Measurements from ENCODE around the gene HOXC12. TPM values are rescaled to one million over a fixed set of nuclear protein-coding genes. Genes with fewer than 3 reads are reported as not detected.

The HOXC12 gene
- total and polyA plus RNA-seq, 11 donors: not detected

GRCh38 chr12:54004841-54005530 lies 50.3 kb downstream of the HOXC12 start:
- Histone ChIP-seq H3K27me3 (peaks cover 70 to 100% (median 96%) of the 10 kb centered on the region in 9 donors), H3K36me3 (no peaks in the 10 kb centered on the region), H3K27ac (no peak overlapping the region), H3K4me1 (peaks cover 0 to 27% (median 17%) of the 10 kb centered on the region in 12 donors), H3K9me3 (no peaks in the 10 kb centered on the region), H3K4me3 (no peak overlapping the region)
- intact Hi-C loops (cut with DNase I): loop anchor here in 4 of 10 donors (5.0 to 10.0 kb wide), 2 partner anchors 187 to 370 kb away; no protein-coding TSS in a partner anchor
- TF ChIP-seq CTCF (IDR thresholded peaks at IDR 0.05) (no peak), POLR2A (IDR thresholded peaks at IDR 0.05) (no peak)
- WGBS, 4 donors: 11 to 23% (median 16%) methylated on average over 31 of the region's 31 CpGs
- DNase-seq (no peak), ATAC-seq (no peak)

DNA sequence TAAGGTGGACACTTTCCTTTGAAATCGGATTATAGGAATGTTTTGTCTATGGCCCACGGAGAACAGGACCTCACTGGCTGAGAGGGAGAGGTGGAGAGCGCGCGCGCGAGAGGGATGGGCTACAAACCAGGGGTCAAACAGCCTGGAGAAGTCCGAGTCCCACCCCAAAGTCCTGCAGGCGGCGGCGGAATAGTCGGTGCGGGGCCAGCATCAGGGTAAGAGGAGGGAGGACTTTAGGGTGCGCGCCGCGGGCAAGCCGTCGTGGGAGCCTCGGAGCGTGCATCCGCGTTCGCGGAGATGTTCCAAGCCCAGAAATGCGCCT lies 50.8 kb downstream of the HOXC12 start:
- DNase-seq: no peak
- WGBS, 4 donors: 5 to 10% (median 6%) methylated on average over 25 to 26 of the region's 26 CpGs

DNA sequence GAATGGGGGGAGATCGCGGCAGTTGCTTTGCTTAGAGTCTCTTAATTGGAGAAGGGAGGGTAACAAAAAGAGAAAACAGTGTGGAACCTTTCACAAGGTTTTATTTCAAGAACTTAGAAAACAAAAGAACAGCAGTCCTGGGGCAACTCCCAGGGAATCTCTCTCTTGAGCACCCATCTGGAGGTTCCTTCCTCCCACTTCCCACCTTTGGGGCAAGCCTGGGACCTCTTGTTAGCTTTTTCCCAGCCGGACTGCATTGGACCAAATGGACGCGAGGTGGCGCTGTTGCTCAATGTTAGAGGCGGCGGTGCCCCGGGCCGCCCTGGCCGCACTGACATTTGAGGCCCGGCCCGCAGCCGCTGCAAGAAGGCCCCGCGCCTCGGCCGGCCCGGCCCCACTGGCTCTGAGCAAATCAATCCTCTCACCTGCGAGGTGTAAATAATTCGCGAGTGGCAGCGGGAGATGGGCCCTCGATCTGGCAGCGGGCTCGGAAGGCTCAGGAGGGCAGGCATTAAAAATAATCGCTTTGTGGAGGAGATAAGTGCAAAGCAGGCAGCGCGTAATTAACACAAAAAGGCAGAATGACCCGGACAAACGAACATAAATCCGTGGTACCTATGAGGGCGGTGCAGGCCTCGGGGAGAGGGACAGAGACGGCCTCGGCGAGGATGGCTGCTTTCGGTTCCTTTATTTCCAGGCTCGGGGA lies 51.3 kb downstream of the HOXC12 start:
- ATAC-seq (peak; percentile 68 to 92 (median 89)), DNase-seq (peak; percentile 78 to 93 (median 85))
- H3K36me3 ChIP-seq: no peaks in the 10 kb centered on the region
- TF ChIP-seq CTCF (IDR thresholded peaks at IDR 0.05) (peak; percentile 84 to 96 (median 94)), POLR2A (IDR thresholded peaks at IDR 0.05) (no peak)
- H3K4me1 ChIP-seq: peaks cover 0 to 20% (median 11%) of the 10 kb centered on the region in 12 donors
- peaks cover 63 to 100% (median 95%) of the 10 kb centered on the region in 9 donors for H3K27me3 ChIP-seq
- no peaks in the 10 kb centered on the region for H3K9me3 ChIP-seq
- WGBS, 4 donors: 4 to 7% (median 5%) methylated on average over 33 to 39 of the region's 39 CpGs
- no peak overlapping the region for H3K27ac ChIP-seq
- intact Hi-C loops (cut with DNase I): loop anchor here in 8 of 10 donors (1.0 to 10.0 kb wide), 6 partner anchors 185 to 369 kb away; no protein-coding TSS in a partner anchor
- H3K4me3 ChIP-seq: peak overlapping the region in 9 of 12 donors; percentile 10 to 49 (median 36)

More for the DNA sequence above, 50.8 kb downstream of the HOXC12 start:
- H3K4me3 ChIP-seq: no peak overlapping the region
- no peak for ATAC-seq
- no peaks in the 10 kb centered on the region for H3K36me3 ChIP-seq
- H3K4me1 ChIP-seq: peaks cover 0 to 22% (median 12%) of the 10 kb centered on the region in 12 donors
- intact Hi-C loops (cut with DNase I): loop anchor here in 4 of 10 donors (5.0 to 10.0 kb wide), 2 partner anchors 187 to 369 kb away; no protein-coding TSS in a partner anchor
- no peak for TF ChIP-seq POLR2A (IDR thresholded peaks at IDR 0.05)
- TF ChIP-seq CTCF (IDR thresholded peaks at IDR 0.05): no peak
- no peak overlapping the region for H3K27ac ChIP-seq
- no peaks in the 10 kb centered on the region for H3K9me3 ChIP-seq
- peaks cover 68 to 100% (median 96%) of the 10 kb centered on the region in 9 donors for H3K27me3 ChIP-seq
